WTC11 (cell line): ENCODE measurements around the gene FOXP1. TPM values are rescaled to one million over a fixed set of nuclear protein-coding genes. Genes with fewer than 3 reads are reported as not detected.

Experiments used
- ATAC-seq: fragments of 200-7000 bp; cut with Tn5 transposase; 2 replicates; pipeline ENCODE4 v1.10.0; 2021; ENCODE audit warnings: mild to moderate bottlenecking, moderate library complexity
- CTCF ChIA-PET: fragments of 300-600 bp; sonication (Branson Sonifier 250); formaldehyde crosslinking; loops from one replicate; lab custom pipeline; 2021; ENCODE audit warnings: antibody characterized with exemption; lab: Charles Lee
- POLR2A ChIA-PET: fragments of 350-600 bp; sonication (Branson Sonifier 250); formaldehyde crosslinking; loops from one replicate; lab custom pipeline; 2021; ENCODE audit warnings: antibody characterized with exemption; lab: Charles Lee
- DNase-seq: peaks from one replicate; pipeline ENCODE4 v3.0.0; 2021; ENCODE audit warnings: low spot score
- H3K27ac Mint-ChIP-seq: 2 replicates; pipeline ENCODE4 v1.8.0; 2021; ENCODE audit warnings: mixed read lengths
- H3K27me3 Mint-ChIP-seq: 2 replicates; pipeline ENCODE4 v1.8.0; 2021; ENCODE audit warnings: low read depth, mild to moderate bottlenecking, moderate library complexity, mixed read lengths
- H3K36me3 Mint-ChIP-seq: 2 replicates; pipeline ENCODE4 v1.8.0; 2021; ENCODE audit warnings: mixed read lengths
- H3K4me1 Mint-ChIP-seq: 2 replicates; pipeline ENCODE4 v1.8.0; 2022; ENCODE audit warnings: mixed read lengths
- H3K4me3 Mint-ChIP-seq: 2 replicates; pipeline ENCODE4 v1.8.0; 2021; ENCODE audit warnings: mild to moderate bottlenecking, moderate library complexity, mixed read lengths
- H3K9me3 Mint-ChIP-seq: 2 replicates; pipeline ENCODE4 v1.8.0; 2021; ENCODE audit warnings: mixed read lengths
- ARID4B ChIP-seq: sonication (generic); formaldehyde crosslinking; IDR thresholded peaks from 2 replicates; pipeline ENCODE4 v1.8.0; 2023; ENCODE audit warnings: missing genetic modification reagents, mild to moderate bottlenecking, borderline replicate concordance
- ATF6 ChIP-seq: sonication (generic); formaldehyde crosslinking; IDR thresholded peaks from 2 replicates; pipeline ENCODE4 v1.8.1; 2023; ENCODE audit warnings: mild to moderate bottlenecking, missing genetic modification reagents
- CDX4 ChIP-seq: fragments of 250-450 bp; sonication (Bioruptor Pico); IDR thresholded peaks from 2 replicates; pipeline ENCODE4 v1.9.0; 2021; ENCODE audit warnings: moderate library complexity, mild to moderate bottlenecking, inconsistent platforms, borderline replicate concordance
- CREB1 ChIP-seq: sonication (generic); formaldehyde crosslinking; IDR thresholded peaks from 2 replicates; pipeline ENCODE4 v1.8.0; 2023; ENCODE audit warnings: mild to moderate bottlenecking, missing genetic modification reagents
- FOXK1 ChIP-seq: sonication (generic); formaldehyde crosslinking; IDR thresholded peaks from 2 replicates; pipeline ENCODE4 v1.8.0; 2022; ENCODE audit warnings: mild to moderate bottlenecking, moderate library complexity, missing genetic modification reagents
- GRHL2 ChIP-seq: fragments of 250-450 bp; sonication (Bioruptor Pico); IDR thresholded peaks from 2 replicates; pipeline ENCODE4 v1.8.0; 2022; ENCODE audit warnings: mild to moderate bottlenecking, moderate library complexity; ENCODE audit not compliant: insufficient replicate concordance, severe bottlenecking
- GTF2I ChIP-seq: fragments of 250-450 bp; sonication (Bioruptor Pico); conservative IDR thresholded peaks from 2 replicates; pipeline ENCODE4 v1.4.0; 2021; ENCODE audit warnings: mild to moderate bottlenecking
- HMGA2 ChIP-seq: fragments of 250-450 bp; sonication (Bioruptor Pico); IDR thresholded peaks from 2 replicates; pipeline ENCODE4 v1.4.0; 2021; ENCODE audit warnings: mild to moderate bottlenecking, moderate library complexity
- IRF1 ChIP-seq: sonication (generic); formaldehyde crosslinking; IDR thresholded peaks from 2 replicates; pipeline ENCODE4 v1.8.0; 2023; ENCODE audit warnings: missing genetic modification reagents
- MXD4 ChIP-seq: fragments of 250-450 bp; sonication (Bioruptor Pico); IDR thresholded peaks from 2 replicates; pipeline ENCODE4 v1.8.0; 2021; ENCODE audit warnings: mild to moderate bottlenecking, moderate library complexity, borderline replicate concordance
- NFE2L1 ChIP-seq: sonication (generic); formaldehyde crosslinking; IDR thresholded peaks from 2 replicates; pipeline ENCODE4 v1.8.1; 2023; ENCODE audit warnings: missing genetic modification reagents
- PRRX2 ChIP-seq: fragments of 250-450 bp; sonication (Bioruptor Pico); IDR thresholded peaks from 2 replicates; pipeline ENCODE4 v1.8.0; 2021; ENCODE audit warnings: mild to moderate bottlenecking
- TEAD4 ChIP-seq: sonication (generic); formaldehyde crosslinking; IDR thresholded peaks from 2 replicates; pipeline ENCODE4 v1.8.0; 2022; ENCODE audit warnings: mild to moderate bottlenecking, missing genetic modification reagents
- ZNF219 ChIP-seq: sonication (generic); formaldehyde crosslinking; IDR thresholded peaks from 2 replicates; pipeline ENCODE4 v1.8.0; 2023; ENCODE audit warnings: missing genetic modification reagents, mild to moderate bottlenecking, borderline replicate concordance
- ZNF425 ChIP-seq: fragments of 250-450 bp; sonication (Bioruptor Pico); conservative IDR thresholded peaks from 2 replicates; pipeline ENCODE4 v1.9.0; 2021; ENCODE audit warnings: mild to moderate bottlenecking
- ZNF532 ChIP-seq: fragments of 250-450 bp; sonication (Bioruptor Pico); IDR thresholded peaks from 2 replicates; pipeline ENCODE4 v1.9.0; 2021; ENCODE audit warnings: mild to moderate bottlenecking, borderline replicate concordance
- total RNA-seq: library from RNA; stranded (reverse); gene quantifications from 3 replicates; pipeline ENCODE4 v1.2.3, GENCODE V29; 2021

The FOXP1 gene
- total RNA-seq, 1 experiment from 2014 or later, result 25.8 TPM

- TF ChIP-seq ATF6 (CRISPR knock-in tag) (no peak), NFE2L1 (no peak)
Observed at GRCh38 chr3:70992562-70993204, 590.8 kb downstream of the FOXP1 start (continued).

GRCh38 chr3:70992131-70992530, 591.4 kb downstream of the FOXP1 start:
- Mint-ChIP-seq H3K36me3 (peaks cover 5% of the 10 kb centered on the region; the same call in 1 of the 2 replicates), H3K27ac (no peak overlapping the region), H3K4me1 (no peaks in the 10 kb centered on the region), H3K27me3 (no peaks in the 10 kb centered on the region), H3K9me3 (no peaks in the 10 kb centered on the region)
- POLR2A ChIA-PET, result no interaction called here
- ATAC-seq (no peak), DNase-seq (no peak)
- CTCF ChIA-PET, result no interaction called here
- TF ChIP-seq FOXK1, result no peak
- no peak for TF ChIP-seq PRRX2 (CRISPR knock-in tag)
- TF ChIP-seq ZNF219, result no peak
- no peak for TF ChIP-seq IRF1 (CRISPR knock-in tag)
- TF ChIP-seq, all 79 proteins: peak for 0
- no peak overlapping the region for H3K4me3 Mint-ChIP-seq

GRCh38 chr3:70990723-70991122, 592.8 kb downstream of the FOXP1 start:
- POLR2A ChIA-PET, result interaction anchor here (0.7 kb wide), 1 partner anchor 34 kb away, joined by 4 read pairs; no protein-coding TSS in a partner anchor

GRCh38 chr3:70990185-70990584, 593.3 kb downstream of the FOXP1 start:
- CTCF ChIA-PET, result no interaction called here
- Mint-ChIP-seq H3K4me3 (no peak overlapping the region), H3K36me3 (peaks cover 10% of the 10 kb centered on the region), H3K4me1 (0 out of 2 replicates have a peak, but pooled peaks cover 4% of the 10 kb centered on the region), H3K27ac (no peak overlapping the region), H3K27me3 (no peaks in the 10 kb centered on the region), H3K9me3 (no peaks in the 10 kb centered on the region)
- POLR2A ChIA-PET, result interaction anchor here (0.7 kb wide), 1 partner anchor 33 kb away, joined by 4 read pairs; no protein-coding TSS in a partner anchor
- ATAC-seq (no peak), DNase-seq (no peak)
- TF ChIP-seq ZNF425 (CRISPR knock-in tag) (no peak), ZNF532 (no peak), CREB1 (CRISPR knock-in tag) (no peak), TEAD4 (no peak), ARID4B (CRISPR knock-in tag) (no peak), HMGA2 (CRISPR knock-in tag) (no peak), GTF2I (CRISPR knock-in tag) (no peak)

More at GRCh38 chr3:70990723-70991122, 592.8 kb downstream of the FOXP1 start:
- no peaks in the 10 kb centered on the region for H3K27me3 Mint-ChIP-seq
- ATAC-seq (no peak), DNase-seq (no peak)
- peaks cover 10% of the 10 kb centered on the region for H3K36me3 Mint-ChIP-seq
- no peak overlapping the region for H3K4me3 Mint-ChIP-seq
- 0 out of 2 replicates have a peak, but pooled peaks cover 4% of the 10 kb centered on the region for H3K4me1 Mint-ChIP-seq
- H3K9me3 Mint-ChIP-seq, result no peaks in the 10 kb centered on the region
- TF ChIP-seq MXD4 (CRISPR knock-in tag) (no peak), CDX4 (CRISPR knock-in tag) (no peak), GRHL2 (CRISPR knock-in tag) (no peak)
- CTCF ChIA-PET, result no interaction called here
- H3K27ac Mint-ChIP-seq, result no peak overlapping the region
